Smooth muscle cell (in vitro differentiated cells): ENCODE results near the gene HOXA11. TPM values are rescaled to one million over a fixed set of nuclear protein-coding genes. Genes with fewer than 3 reads are reported as not detected.

Source experiments
- DNase-seq: peaks from one replicate; lab custom pipeline; 2025; ENCODE audit not compliant: unreplicated experiment; lab: John Stamatoyannopoulos, UW
- H2AFZ ChIP-seq: fragments of 200-600 bp; sonication (generic); 2 replicates; pipeline ENCODE4 v1.6.0; 2016; ENCODE audit warnings: antibody characterized with exemption, low read depth, mild to moderate bottlenecking
- H3F3A ChIP-seq: fragments of 200-600 bp; sonication (generic); 2 replicates; pipeline ENCODE4 v1.6.0; 2017; ENCODE audit warnings: antibody characterized with exemption, low read depth
- H3K27ac ChIP-seq: fragments of 200-600 bp; sonication (generic); 2 replicates; pipeline ENCODE4 v1.5.1; 2016; ENCODE audit warnings: low read depth, mild to moderate bottlenecking
- H3K27me3 ChIP-seq: fragments of 200-600 bp; sonication (generic); 2 replicates; pipeline ENCODE4 v1.6.1; 2016; ENCODE audit warnings: low read depth, mild to moderate bottlenecking
- H3K36me3 ChIP-seq: fragments of 200-600 bp; sonication (generic); 2 replicates; pipeline ENCODE4 v1.5.1; 2016; ENCODE audit warnings: low read depth
- H3K4me1 ChIP-seq: fragments of 200-600 bp; sonication (generic); 2 replicates; pipeline ENCODE4 v1.5.1; 2016; ENCODE audit warnings: low read depth
- H3K4me2 ChIP-seq: fragments of 200-600 bp; sonication (generic); 2 replicates; pipeline ENCODE4 v1.6.0; 2016; ENCODE audit warnings: mild to moderate bottlenecking
- H3K4me3 ChIP-seq: fragments of 200-600 bp; sonication (generic); 2 replicates; pipeline ENCODE4 v1.5.1; 2016; ENCODE audit warnings: mild to moderate bottlenecking
- H3K79me2 ChIP-seq: fragments of 200-600 bp; sonication (generic); 2 replicates; pipeline ENCODE4 v1.6.0; 2016; ENCODE audit warnings: low read depth, mild to moderate bottlenecking
- H3K9ac ChIP-seq: fragments of 200-600 bp; sonication (generic); 2 replicates; pipeline ENCODE4 v1.6.0; 2016; ENCODE audit warnings: low read depth
- H3K9me3 ChIP-seq: fragments of 200-600 bp; sonication (generic); replicated peaks from 2 replicates; pipeline ENCODE4 v1.5.1; 2016; ENCODE audit warnings: low read depth
- H4K20me1 ChIP-seq: fragments of 200-600 bp; sonication (generic); 2 replicates; pipeline ENCODE4 v1.6.0; 2016; ENCODE audit warnings: low read depth
- CTCF ChIP-seq: fragments of 200-600 bp; sonication (generic); IDR thresholded peaks from 2 replicates; pipeline ENCODE4 v1.5.1; 2017; ENCODE audit warnings: borderline replicate concordance, mild to moderate bottlenecking, antibody characterized with exemption; ENCODE audit not compliant: insufficient read depth, poor library complexity, severe bottlenecking
- WGBS: methylation state at CpG from one replicate; pipeline ENCODE4 v1.1.7; 2016; ENCODE audit warnings: low lambda C conversion rate; 5-methylcytosine and 5-hydroxymethylcytosine counted together
- polyA plus RNA-seq: library from polyadenylated mRNA; unstranded; fragments of >200 nt; fragmentation: Nextera tagmentation; extraction: Ambion mirVana; gene quantifications from 2 replicates; pipeline ENCODE4 v1.2.1, GENCODE V29; 2016
- total RNA-seq: library from RNA; depleted of rRNA; stranded (reverse); fragments of >200 nt; gene quantifications from 2 replicates; pipeline ENCODE4 v1.2.3, GENCODE V29; 2014

Gene HOXA11
- total and polyA plus RNA-seq, 2 experiments from 2014 or later: 20.3 to 27.7 TPM

GRCh38 chr7:27179030-27179429 lies 6.0 kb downstream of the HOXA11 start:
- Histone ChIP-seq H3K27ac (peak overlapping the region; percentile 95), H3K4me3 (peak overlapping the region; percentile 67)

GRCh38 chr7:27178366-27178765 lies 6.7 kb downstream of the HOXA11 start:
- Histone ChIP-seq H3K4me3 (peak overlapping the region; percentile 67), H3F3A (no peaks in the 10 kb centered on the region), H3K27me3 (no peaks in the 10 kb centered on the region), H3K36me3 (no peaks in the 10 kb centered on the region), H3K79me2 (peaks cover 80% of the 10 kb centered on the region), H3K4me1 (peaks cover 7% of the 10 kb centered on the region), H3K27ac (peak overlapping the region; percentile 95), H3K9me3 (no peaks in the 10 kb centered on the region), H3K9ac (peak overlapping the region; percentile 75), H4K20me1 (peaks cover 23% of the 10 kb centered on the region), H2AFZ (no peak overlapping the region), H3K4me2 (peak overlapping the region; percentile 89)
- 41% methylated on average over 6 of the region's 6 CpGs for WGBS
- DNase-seq: no peak
- TF ChIP-seq CTCF: no peak

More at GRCh38 chr7:27179030-27179429, 6.0 kb downstream of the HOXA11 start:
- Histone ChIP-seq H3K9me3 (no peaks in the 10 kb centered on the region), H2AFZ (peak overlapping the region; percentile 74), H3K4me1 (peaks cover 7% of the 10 kb centered on the region), H3K27me3 (no peaks in the 10 kb centered on the region), H3K4me2 (peak overlapping the region; percentile 89), H3K79me2 (peaks cover 80% of the 10 kb centered on the region), H3K36me3 (no peaks in the 10 kb centered on the region), H3F3A (no peaks in the 10 kb centered on the region), H3K9ac (peak overlapping the region; percentile 75), H4K20me1 (peaks cover 24% of the 10 kb centered on the region)
- TF ChIP-seq CTCF: no peak
- DNase-seq: no peak
- 17% methylated on average over 14 of the region's 14 CpGs for WGBS

- H3K9ac ChIP-seq: peak overlapping the region; percentile 75
These were observed 7.2 kb downstream of the HOXA11 start for GRCh38 chr7:27177795-27178320.

More at GRCh38 chr7:27177795-27178320, 7.2 kb downstream of the HOXA11 start:
- Histone ChIP-seq H3F3A (no peaks in the 10 kb centered on the region), H3K9me3 (no peaks in the 10 kb centered on the region), H3K36me3 (no peaks in the 10 kb centered on the region), H3K79me2 (peaks cover 80% of the 10 kb centered on the region), H3K27ac (peak overlapping the region; percentile 95), H3K27me3 (no peaks in the 10 kb centered on the region), H3K4me2 (peak overlapping the region; percentile 89), H2AFZ (no peak overlapping the region), H3K4me3 (peak overlapping the region; percentile 67), H3K4me1 (peaks cover 4% of the 10 kb centered on the region), H4K20me1 (peaks cover 18% of the 10 kb centered on the region)
- no peak for DNase-seq
- 27% methylated on average over 5 of the region's 5 CpGs for WGBS
- no peak for TF ChIP-seq CTCF
